Endothelial cell of umbilical vein (primary cell): Measurements from ENCODE around the gene STRN3.

ENCODE experiments used
- EZH2 ChIP-seq: IDR thresholded peaks from 2 replicates; pipeline ENCODE4 v1.6.1; 2012; ENCODE audit warnings: borderline replicate concordance, low read depth, mild to moderate bottlenecking, moderate library complexity, low read length, inconsistent platforms; ENCODE audit not compliant: severe bottlenecking
- FOS ChIP-seq: IDR thresholded peaks from 2 replicates; pipeline ENCODE4 v1.6.1; 2011; ENCODE audit warnings: mild to moderate bottlenecking, low read length, moderate library complexity, borderline replicate concordance; ENCODE audit not compliant: insufficient read depth
- MAX ChIP-seq: IDR thresholded peaks from 2 replicates; pipeline ENCODE4 v1.6.1; 2011; ENCODE audit not compliant: insufficient read depth, insufficient read length
- POLR2A ChIP-seq: IDR thresholded peaks from 2 replicates; pipeline ENCODE4 v1.6.1; 2012; ENCODE audit warnings: low read depth, mild to moderate bottlenecking, control low read depth, low read length
- TF ChIP-seq, protein P1 (sequence below), 2 donors: IDR thresholded peaks; 1 replicate in 1 of 2; 2 replicates in 1 of 2; pipeline ENCODE4 v1.5.1; 2011; ENCODE audit warnings: low read length in 2 of 2, mild to moderate bottlenecking in 2 of 2, moderate library complexity in 2 of 2, control low read depth in 1 of 2, inconsistent platforms in 1 of 2, low read depth in 1 of 2; ENCODE audit not compliant: insufficient read depth in 1 of 2; ENCODE audit errors: extremely low read depth in 1 of 2

DNA sequence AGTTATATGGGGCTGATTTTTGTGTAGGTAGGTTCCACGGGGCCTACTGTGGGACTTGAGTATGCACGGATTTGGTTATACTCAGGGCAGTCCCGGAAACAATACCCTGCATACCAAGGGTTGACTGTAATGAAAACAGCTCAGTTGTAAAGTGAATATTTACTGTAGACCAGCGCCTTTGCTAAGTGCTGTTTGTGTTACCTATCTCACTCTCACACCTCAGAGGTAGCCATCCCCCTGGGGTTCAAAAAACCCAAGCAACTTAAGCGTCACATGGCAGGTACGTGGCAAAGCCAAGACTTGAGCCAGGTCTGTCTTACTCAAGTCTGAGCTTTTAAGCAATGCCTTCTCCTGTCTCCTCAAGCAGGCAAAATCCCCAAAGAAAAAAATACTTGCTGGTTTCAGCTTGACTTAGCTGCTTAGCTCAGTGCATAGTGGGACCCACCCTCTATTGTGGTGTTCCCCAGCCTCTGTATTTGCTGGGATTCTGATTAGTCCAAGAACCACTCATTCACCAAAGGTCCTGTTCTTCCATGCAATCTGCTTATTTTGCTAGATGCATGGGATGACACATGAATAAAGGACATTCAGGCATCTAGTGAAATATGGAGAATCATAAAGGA lies 34.2 kb upstream of the STRN3 start:
- no peak for TF ChIP-seq EZH2
- TF ChIP-seq, protein P1, sequence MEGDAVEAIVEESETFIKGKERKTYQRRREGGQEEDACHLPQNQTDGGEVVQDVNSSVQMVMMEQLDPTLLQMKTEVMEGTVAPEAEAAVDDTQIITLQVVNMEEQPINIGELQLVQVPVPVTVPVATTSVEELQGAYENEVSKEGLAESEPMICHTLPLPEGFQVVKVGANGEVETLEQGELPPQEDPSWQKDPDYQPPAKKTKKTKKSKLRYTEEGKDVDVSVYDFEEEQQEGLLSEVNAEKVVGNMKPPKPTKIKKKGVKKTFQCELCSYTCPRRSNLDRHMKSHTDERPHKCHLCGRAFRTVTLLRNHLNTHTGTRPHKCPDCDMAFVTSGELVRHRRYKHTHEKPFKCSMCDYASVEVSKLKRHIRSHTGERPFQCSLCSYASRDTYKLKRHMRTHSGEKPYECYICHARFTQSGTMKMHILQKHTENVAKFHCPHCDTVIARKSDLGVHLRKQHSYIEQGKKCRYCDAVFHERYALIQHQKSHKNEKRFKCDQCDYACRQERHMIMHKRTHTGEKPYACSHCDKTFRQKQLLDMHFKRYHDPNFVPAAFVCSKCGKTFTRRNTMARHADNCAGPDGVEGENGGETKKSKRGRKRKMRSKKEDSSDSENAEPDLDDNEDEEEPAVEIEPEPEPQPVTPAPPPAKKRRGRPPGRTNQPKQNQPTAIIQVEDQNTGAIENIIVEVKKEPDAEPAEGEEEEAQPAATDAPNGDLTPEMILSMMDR (IDR thresholded peaks at IDR 0.05; ENCODE audit: extremely low read depth in 1 of 2, insufficient read depth in 1 of 2, low read depth in 1 of 2, low read length in 2 of 2), result no peak
- TF ChIP-seq FOS, result no peak
- TF ChIP-seq POLR2A, result no peak
- TF ChIP-seq MAX, result no peak
